GM21576 (cell line): Measurements from ENCODE around the gene LANCL3.
"Not testable (repeated sequence)": the region's sequence is repeated elsewhere in the genome, so short reads cannot be mapped to it uniquely, and the experiment has no call there.

Source experiments
- ATAC-seq: cut with Tn5 transposase; IDR thresholded peaks from one replicate; pipeline ENCODE4 v1.9.1; 2021; ENCODE audit warnings: mild to moderate bottlenecking, moderate library complexity; ENCODE audit not compliant: unreplicated experiment

Gene LANCL3

GRCh38 chrX:37571426-37572107, at the start of gene LANCL3:
Gene LANCL3 (plus strand): TSS chrX:37571661. CDS start chrX:37571871, 210 bp downstream.
- ATAC-seq: not testable (repeated sequence)

- ATAC-seq: not testable (repeated sequence)
Measured at GRCh38 chrX:37523673-37524072, 47.8 kb upstream of the LANCL3 start.

GRCh38 chrX:37541991-37542390, 29.5 kb upstream of the LANCL3 start:
- ATAC-seq: no peak

GRCh38 chrX:37542791-37543190, 28.7 kb upstream of the LANCL3 start:
- no peak for ATAC-seq

GRCh38 chrX:37543324-37543723, 28.1 kb upstream of the LANCL3 start:
- ATAC-seq: no peak

- ATAC-seq: not testable (repeated sequence)
Measured at GRCh38 chrX:37544531-37544930, 26.9 kb upstream of the LANCL3 start.

- ATAC-seq: no peak
Measured at GRCh38 chrX:37545066-37545465, 26.4 kb upstream of the LANCL3 start.

GRCh38 chrX:37549619-37550018, 21.8 kb upstream of the LANCL3 start:
- not testable (repeated sequence) for ATAC-seq

- no peak for ATAC-seq
Measured at GRCh38 chrX:37553476-37553875, 18.0 kb upstream of the LANCL3 start.

- not testable (repeated sequence) for ATAC-seq
Measured at GRCh38 chrX:37565254-37565653, 6.2 kb upstream of the LANCL3 start.

GRCh38 chrX:37570349-37570748, 1.1 kb upstream of the LANCL3 start:
- not testable (repeated sequence) for ATAC-seq

GRCh38 chrX:37572108-37572587, 687 bp downstream of the LANCL3 start:
- ATAC-seq: not testable (repeated sequence)

- ATAC-seq: not testable (repeated sequence)
Measured at GRCh38 chrX:37573121-37573520, 1.7 kb downstream of the LANCL3 start.

GRCh38 chrX:37578045-37578444, 6.6 kb downstream of the LANCL3 start:
- no peak for ATAC-seq

- ATAC-seq: no peak
Measured at GRCh38 chrX:37580080-37580479, 8.6 kb downstream of the LANCL3 start.

- not testable (repeated sequence) for ATAC-seq
Measured at GRCh38 chrX:37587337-37587736, 15.9 kb downstream of the LANCL3 start.

- ATAC-seq: no peak
Measured at GRCh38 chrX:37590047-37590446, 18.6 kb downstream of the LANCL3 start.

- no peak for ATAC-seq
Measured at GRCh38 chrX:37594755-37595382, 23.4 kb downstream of the LANCL3 start.

- no peak for ATAC-seq
Measured at GRCh38 chrX:37599729-37600128, 28.3 kb downstream of the LANCL3 start.

GRCh38 chrX:37603938-37604409, 32.5 kb downstream of the LANCL3 start:
- no peak for ATAC-seq

GRCh38 chrX:37607243-37607642, 35.8 kb downstream of the LANCL3 start:
- ATAC-seq: no peak

- no peak for ATAC-seq
Measured at GRCh38 chrX:37608156-37608555, 36.7 kb downstream of the LANCL3 start.
